WI38 (cell line): ENCODE results near the gene AATK.

Experiments used
- H3K4me3 ChIP-seq: 2 replicates; pipeline ENCODE4 v1.5.1; 2011; ENCODE audit warnings: low read depth, mild to moderate bottlenecking, control low read depth, low read length
- TF ChIP-seq, protein P1 (sequence below): IDR thresholded peaks from 2 replicates; pipeline ENCODE4 v1.5.1; 2012; ENCODE audit warnings: low read depth, mild to moderate bottlenecking, control low read depth, low read length

AATK gene

DNA sequence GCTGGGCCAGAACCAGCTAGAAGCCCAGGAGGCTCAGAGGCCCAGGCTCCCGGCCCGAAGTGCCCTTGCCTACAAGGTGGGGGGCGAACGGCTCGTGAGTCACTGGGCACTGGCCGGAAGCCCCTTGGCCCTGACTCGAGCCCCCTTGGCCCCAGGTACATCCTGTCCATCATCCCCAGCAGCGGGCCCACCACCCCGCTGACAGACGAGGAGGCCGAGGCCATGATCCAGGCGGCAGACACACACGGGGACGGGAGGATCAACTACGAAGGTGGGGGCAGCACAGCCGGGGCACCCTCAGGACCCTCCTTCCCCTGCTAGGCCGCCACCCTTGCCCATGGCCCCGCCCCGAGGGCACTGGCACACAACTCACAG, 15.8 kb upstream of the AATK start:
- TF ChIP-seq, protein P1, sequence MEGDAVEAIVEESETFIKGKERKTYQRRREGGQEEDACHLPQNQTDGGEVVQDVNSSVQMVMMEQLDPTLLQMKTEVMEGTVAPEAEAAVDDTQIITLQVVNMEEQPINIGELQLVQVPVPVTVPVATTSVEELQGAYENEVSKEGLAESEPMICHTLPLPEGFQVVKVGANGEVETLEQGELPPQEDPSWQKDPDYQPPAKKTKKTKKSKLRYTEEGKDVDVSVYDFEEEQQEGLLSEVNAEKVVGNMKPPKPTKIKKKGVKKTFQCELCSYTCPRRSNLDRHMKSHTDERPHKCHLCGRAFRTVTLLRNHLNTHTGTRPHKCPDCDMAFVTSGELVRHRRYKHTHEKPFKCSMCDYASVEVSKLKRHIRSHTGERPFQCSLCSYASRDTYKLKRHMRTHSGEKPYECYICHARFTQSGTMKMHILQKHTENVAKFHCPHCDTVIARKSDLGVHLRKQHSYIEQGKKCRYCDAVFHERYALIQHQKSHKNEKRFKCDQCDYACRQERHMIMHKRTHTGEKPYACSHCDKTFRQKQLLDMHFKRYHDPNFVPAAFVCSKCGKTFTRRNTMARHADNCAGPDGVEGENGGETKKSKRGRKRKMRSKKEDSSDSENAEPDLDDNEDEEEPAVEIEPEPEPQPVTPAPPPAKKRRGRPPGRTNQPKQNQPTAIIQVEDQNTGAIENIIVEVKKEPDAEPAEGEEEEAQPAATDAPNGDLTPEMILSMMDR, result no peak
- no peak overlapping the region for H3K4me3 ChIP-seq

DNA sequence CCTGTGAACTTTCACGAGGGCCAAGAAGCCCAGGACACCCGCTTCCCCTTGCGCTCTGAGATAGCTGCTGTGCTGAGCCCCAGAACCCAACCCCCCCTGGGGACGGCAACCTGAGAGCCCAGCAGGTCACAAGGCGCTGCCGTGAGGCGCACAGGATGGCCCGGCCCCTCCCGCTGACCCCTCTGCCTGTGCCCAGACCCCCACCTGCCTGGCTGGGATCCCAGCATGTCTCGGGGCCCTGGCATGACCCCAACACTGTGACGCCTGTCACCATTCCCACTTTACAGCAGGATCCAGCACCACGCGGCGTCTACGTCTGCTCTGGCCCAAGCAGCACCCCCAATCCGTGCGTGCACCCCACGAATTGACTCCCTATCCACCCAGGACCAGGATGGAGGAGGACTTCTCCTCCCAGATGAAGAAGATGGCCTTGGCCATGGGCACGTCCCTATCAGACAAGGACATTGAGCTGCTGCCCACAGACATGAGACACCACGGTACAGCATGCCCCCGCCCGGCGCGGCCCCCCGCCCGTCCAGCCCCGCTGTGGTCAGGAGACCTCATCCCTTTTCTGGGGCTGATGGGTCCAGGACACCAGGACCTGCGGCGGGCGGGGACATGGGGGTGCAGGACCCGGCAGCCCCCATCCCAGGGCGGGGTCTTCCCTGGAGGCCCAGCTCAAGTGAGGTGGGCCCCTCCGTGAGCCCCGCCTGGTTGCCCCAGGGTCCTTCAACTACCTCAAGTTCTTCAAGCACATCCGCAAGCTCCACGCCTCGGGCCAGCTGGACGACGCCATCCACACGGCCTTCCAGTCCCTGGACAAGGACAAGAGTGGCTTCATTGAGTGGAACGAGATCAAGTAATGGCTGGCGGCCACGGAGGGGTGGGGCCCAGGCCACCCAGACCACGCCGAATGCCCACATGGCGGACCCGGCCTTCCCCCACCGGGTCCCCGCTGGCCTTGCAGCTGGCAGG, 15.1 kb upstream of the AATK start:
- TF ChIP-seq, protein P1, result no peak
- H3K4me3 ChIP-seq, result no peak overlapping the region

DNA sequence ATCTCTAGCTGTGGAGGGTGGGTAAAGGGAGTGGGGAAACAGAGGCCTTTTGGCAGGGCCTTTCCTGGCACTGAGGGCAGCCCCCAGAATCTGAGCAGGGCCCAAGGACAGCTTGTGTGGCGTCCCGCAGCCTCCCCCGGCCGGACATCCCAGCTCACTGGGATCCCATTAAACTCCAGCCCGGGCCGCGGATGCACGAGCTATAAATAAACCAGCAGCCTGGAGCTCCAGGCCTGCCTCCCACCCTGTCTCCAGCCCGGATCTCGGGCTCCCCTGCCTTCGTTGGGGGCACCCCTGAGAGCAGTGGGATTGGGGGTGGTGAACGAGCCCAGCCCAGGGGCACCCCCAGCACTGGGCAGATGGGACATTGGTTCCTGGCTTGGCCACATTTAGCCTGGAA, 13.8 kb upstream of the AATK start:
- TF ChIP-seq, protein P1, result no peak
- H3K4me3 ChIP-seq, result no peak overlapping the region

DNA sequence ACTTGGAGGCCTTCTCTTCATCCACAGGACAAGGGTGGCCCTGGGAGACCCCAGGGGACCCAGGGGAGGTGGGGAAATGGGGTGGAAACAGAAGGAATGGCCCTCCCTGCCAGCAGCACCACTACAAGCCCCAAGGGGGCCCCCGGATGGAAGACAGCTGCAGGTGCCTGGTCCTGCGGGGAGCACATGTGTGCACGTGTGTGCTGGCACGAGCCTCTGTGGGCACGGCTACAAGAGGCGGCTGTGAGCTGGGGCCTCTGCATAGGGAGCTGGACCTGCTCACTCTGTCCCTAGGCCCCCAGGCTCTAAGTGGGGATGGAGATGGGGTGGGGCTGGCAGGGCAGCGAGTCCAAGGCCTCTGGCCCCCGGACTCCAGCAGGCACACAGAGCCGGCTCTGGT, 13.2 kb upstream of the AATK start:
- TF ChIP-seq, protein P1, result no peak

DNA sequence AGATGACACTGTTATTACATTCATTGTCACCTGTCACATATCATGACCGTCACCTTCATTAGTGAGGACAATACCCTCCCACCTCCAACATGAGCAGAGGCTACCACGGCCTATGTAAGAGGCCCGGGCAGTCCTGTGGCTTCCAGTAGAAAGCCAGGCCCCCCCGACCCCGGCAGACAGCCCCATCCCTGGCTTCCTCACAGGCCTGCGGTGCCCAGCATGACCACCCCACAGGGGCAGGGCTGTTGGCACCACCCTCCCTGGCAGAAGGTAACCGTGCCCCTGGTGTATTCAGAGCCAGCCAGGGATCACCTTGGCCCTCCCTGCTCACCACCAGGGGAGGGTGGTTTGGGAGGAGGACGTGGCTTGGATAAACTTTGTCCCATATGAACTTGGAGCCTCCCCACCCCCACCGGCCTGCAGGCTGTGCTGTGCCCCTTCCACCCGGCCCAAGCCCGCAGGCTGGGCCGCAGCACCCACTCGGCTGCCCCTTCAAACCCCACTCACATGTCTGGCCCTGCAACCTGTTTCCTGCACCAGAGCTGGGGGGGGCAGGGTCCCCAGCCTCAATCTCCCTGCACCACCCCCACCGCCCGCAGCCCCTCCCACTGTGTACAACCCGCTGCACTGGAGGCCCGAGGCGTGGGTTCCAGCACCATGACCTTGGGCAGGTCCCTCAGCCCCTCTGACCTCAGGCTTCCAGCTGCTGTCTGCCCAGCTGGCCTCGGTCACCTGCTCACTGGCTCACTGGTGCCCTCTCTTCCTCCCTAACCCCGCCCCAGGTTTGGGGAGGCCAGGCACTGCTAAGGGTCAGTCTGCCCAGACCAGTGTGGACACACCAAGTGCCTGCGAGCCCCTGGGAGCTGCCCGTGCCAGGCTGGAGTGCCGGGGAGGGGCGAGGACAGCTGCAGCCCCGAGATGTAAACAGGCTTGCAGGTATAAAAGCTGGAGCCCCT, 12.4 kb upstream of the AATK start:
- no peak overlapping the region for H3K4me3 ChIP-seq
- TF ChIP-seq, protein P1, result no peak

More for the DNA sequence above, 13.2 kb upstream of the AATK start:
- no peak overlapping the region for H3K4me3 ChIP-seq

DNA sequence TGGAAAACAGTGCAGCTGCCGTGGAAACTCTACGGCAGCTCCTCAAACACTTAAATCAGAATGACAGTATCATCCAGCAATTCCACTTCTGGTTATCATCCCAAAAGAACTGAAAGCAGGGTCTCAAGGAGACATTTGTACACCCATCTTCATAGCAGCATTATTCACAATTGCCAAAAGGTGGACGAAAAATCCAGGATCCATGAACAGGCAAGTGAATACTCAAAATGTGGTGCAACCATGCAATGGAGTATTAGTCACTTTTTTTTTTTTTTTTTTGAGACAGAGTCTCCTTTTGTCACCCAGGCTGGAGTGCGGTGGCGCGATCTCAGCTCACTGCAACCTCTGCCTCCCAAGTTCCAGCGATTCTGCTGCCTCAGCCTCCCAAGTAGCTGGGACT, 10.6 kb upstream of the AATK start:
- H3K4me3 ChIP-seq, result no peak overlapping the region
- TF ChIP-seq, protein P1, result no peak
